ENCODE measurements around the gene PCYT2. TPM values are rescaled to one million over a fixed set of nuclear protein-coding genes. Genes with fewer than 3 reads are reported as not detected.

Gene PCYT2
- polyA plus RNA-seq, 3 donors from 2014 or later: 44.7 to 59.6 (median 49.5) TPM

DNA sequence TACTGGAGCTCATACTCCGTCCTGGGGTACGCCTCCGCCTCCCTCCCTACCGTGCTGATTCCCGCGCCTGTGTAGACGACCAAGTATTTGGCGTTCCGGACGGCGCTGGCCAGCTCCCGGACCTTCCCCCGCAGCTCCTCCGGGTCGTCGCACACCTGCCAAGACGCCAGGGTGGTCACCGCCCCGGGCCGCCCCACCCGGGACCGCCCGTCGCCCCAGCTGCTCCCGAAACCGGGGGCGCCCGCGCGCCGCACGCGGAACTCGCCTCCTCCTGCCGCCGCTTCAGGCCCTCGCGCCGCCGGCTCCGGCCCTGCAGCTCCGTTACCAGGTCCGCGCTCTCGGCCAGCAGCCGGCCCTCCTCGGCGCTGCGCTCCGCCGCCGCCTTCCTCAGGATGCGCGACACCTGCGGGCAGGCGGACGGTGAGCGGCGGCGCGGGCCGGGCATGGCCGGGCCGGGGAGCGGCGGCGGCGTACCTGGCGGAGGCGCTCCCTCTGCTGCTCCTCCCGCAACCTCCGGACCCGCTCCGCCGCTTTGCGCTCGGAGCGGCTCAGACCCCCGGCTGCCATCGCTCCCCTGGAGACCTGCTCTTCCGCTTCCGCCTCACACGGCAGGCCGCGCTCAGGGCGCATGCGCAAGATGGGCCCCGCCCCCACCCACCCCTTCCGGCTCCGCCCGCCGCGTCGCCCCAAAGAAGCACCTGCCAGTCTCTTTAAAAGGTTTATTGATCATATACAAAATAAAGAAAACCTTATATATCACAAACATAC lies 6.5 kb upstream of the PCYT2 start, which contains the start of gene SIRT7:
TSS of gene SIRT7 (minus strand) at position 612 of the 768 bp plus-strand sequence. CDS start at position 567, 45 bp downstream.
- H3K27me3 Mint-ChIP-seq (ENCODE audit: low read depth in 3 of 3): peaks cover 3 to 9% (median 4%) of the 10 kb centered on the region in 3 donors
- H3K4me3 Mint-ChIP-seq: peak within 1 kb of the TSS; percentile 88 to 91 (median 90)
- peak within 1 kb of the TSS; percentile 34 to 89 (median 82) for H3K27ac Mint-ChIP-seq
- H3K9me3 Mint-ChIP-seq: no peaks in the 10 kb centered on the region
- peaks cover 27 to 29% of the 10 kb centered on the region in 2 donors for H3K4me1 Mint-ChIP-seq
- DNase-seq: peak; percentile 74 to 83 (median 81)
- peaks cover 0 to 10% (median 5%) of the 10 kb centered on the region in 3 donors for H3K36me3 Mint-ChIP-seq

DNA sequence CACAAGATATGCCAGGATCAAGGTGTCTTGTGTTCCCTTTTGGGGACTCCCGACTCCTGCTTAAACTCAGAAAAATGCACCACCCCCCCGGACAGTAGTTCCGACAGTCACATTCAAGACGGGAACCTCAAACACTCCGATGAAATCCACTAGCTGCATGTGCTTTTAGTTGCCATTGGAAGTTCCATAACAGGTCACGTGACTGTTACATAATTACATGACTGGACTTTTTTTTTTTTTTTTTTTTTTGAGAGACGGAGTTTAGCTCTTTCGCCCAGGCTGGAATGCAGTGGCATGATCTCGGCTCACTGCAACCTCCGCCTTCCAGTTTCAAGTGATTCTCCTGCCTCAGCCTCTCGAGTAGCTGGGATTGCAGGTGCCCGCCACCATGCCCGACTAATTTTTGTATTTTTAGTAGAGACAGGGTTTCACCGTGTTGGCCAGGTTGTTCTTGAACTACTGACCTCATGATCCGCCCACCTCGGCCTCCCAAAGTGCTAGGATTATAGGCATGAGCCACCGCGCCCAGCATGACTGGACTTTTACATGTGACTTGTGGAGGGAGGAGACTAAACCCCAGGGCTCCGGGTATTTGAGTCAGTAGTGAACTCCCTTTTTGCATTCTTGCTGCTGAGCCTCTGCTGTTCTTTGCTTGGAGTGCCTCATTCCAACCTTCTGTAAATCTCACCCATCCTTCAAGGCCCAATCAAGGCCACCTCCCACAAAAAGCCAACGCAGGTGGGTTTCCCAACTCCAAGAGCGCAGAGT lies 5.2 kb upstream of the PCYT2 start:
- Mint-ChIP-seq H3K27ac (peak overlapping the region in 2 of 6 donors; percentile 15 to 87), H3K36me3 (peaks cover 0 to 11% (median 5%) of the 10 kb centered on the region in 3 donors)
- no peak for DNase-seq

DNA sequence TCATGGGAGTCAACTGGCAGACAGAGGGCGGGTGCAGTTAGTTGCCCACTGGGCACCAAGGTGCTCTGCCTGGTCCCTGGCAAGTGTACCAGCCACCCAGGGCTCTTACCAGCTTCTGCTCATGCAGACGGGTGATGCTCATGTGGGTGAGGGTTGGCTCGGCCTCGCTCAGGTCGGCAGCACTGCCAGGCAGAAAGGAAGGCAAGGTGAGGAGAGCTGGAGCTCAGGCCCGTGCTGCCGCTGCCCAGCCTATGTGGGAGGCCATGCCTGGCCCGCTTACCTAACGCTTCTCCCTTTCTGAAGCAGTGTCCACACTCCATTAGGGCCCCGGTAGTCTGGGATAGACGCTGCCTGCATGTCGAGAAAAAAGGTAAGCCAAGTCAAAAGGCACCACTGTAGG lies 4.1 kb upstream of the PCYT2 start:
- H3K27ac Mint-ChIP-seq: no peak overlapping the region
- peaks cover 0 to 11% (median 5%) of the 10 kb centered on the region in 3 donors for H3K36me3 Mint-ChIP-seq
- H3K4me1 Mint-ChIP-seq: peaks cover 27 to 31% of the 10 kb centered on the region in 2 donors
- peaks cover 6 to 13% (median 7%) of the 10 kb centered on the region in 3 donors for H3K27me3 Mint-ChIP-seq (ENCODE audit: low read depth in 3 of 3)
- no peak for DNase-seq
- H3K9me3 Mint-ChIP-seq: no peaks in the 10 kb centered on the region
- H3K4me3 Mint-ChIP-seq: no peak overlapping the region

More for the DNA sequence above, 5.2 kb upstream of the PCYT2 start:
- H3K4me3 Mint-ChIP-seq: peak overlapping the region; percentile 70 to 91 (median 83)
- peaks cover 6 to 10% (median 7%) of the 10 kb centered on the region in 3 donors for H3K27me3 Mint-ChIP-seq (ENCODE audit: low read depth in 3 of 3)
- H3K4me1 Mint-ChIP-seq: peaks cover 27 to 31% of the 10 kb centered on the region in 2 donors
- H3K9me3 Mint-ChIP-seq: no peaks in the 10 kb centered on the region

DNA sequence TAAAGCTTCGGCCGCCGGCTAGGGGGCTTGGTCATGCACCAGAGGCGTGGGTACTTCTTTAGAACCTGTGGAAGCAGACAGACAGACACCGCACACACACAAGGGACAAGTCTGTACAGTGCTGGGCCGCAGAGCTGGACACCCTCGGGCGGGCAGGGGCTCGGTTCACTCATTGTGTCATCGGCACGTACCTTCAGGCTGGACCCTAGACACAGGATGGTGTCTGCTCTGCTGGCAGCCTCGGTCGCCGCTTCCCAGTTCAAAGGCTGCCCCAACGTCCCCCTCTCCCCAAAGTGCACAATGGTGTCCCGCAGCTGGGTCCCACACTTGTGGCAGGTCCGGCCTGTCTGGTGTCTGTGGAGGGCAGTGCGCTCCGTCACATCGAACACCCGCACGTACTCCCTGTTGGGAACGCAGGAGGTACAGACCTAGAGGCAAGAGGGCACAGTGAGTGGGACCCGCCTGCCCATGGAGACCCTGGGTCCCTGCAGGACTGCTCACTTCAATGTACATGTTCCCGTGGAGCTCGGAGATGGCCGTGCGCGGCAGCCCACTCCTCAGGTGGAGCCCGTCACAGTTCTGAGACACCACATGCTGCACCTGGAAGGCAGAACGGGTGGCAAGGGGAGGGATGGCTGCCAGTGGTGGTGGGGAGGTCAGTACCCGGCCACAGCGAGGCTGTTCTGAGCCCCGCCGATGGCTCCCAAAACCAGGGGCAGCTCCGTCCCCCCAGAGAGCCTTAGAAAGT lies 3.1 kb upstream of the PCYT2 start:
- peaks cover 6 to 17% (median 7%) of the 10 kb centered on the region in 3 donors for H3K27me3 Mint-ChIP-seq (ENCODE audit: low read depth in 3 of 3)
- H3K4me3 Mint-ChIP-seq: peak overlapping the region in 1 of 5 donors; percentile 33

DNA sequence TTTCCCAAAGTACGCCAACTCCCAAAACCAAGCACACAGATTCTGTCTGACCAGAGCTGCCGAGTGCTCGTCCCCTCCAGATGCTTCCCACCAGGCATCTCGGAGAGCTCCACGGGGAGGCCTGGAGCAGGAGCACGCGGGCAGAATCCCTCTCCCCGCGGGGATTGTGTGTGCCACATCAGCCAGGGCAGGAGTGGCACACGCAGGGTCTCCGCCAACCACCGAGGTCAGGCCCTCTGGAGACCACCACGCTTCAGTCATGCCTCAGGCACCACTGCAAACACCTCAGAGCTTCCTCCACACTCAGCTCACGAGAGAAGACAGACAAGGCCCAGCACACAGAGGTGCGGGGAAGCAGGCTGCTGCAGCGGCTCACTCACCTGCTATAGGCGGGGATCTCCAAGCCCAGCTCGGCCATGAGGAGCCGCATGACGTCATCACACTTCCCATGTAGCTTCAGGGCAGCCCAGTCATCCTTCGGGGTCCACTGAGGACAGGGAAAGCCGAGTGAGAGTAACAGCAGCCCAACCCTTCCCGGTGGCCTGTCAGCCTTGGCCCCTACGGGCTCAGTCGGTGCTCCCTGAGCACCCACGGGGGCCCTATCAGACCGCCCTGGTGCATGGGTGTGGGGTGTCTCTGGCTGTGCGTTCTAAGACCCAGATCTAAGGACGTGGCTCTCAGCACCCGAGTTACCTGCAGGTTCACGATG lies 2.3 kb upstream of the PCYT2 start:
- H3K36me3 Mint-ChIP-seq: peaks cover 0 to 11% (median 5%) of the 10 kb centered on the region in 3 donors
- no peak for DNase-seq
- peak overlapping the region in 1 of 6 donors; percentile 63 for H3K27ac Mint-ChIP-seq
- peak overlapping the region in 2 of 5 donors; percentile 40 to 58 for H3K4me3 Mint-ChIP-seq
- H3K4me1 Mint-ChIP-seq: peaks cover 27 to 33% of the 10 kb centered on the region in 2 donors
- H3K27me3 Mint-ChIP-seq (ENCODE audit: low read depth in 3 of 3): peaks cover 4 to 17% (median 6%) of the 10 kb centered on the region in 3 donors
- H3K9me3 Mint-ChIP-seq: no peaks in the 10 kb centered on the region

More for the DNA sequence above, 3.1 kb upstream of the PCYT2 start:
- Mint-ChIP-seq H3K27ac (no peak overlapping the region), H3K36me3 (peaks cover 0 to 11% (median 5%) of the 10 kb centered on the region in 3 donors), H3K9me3 (no peaks in the 10 kb centered on the region), H3K4me1 (peaks cover 27 to 37% of the 10 kb centered on the region in 2 donors)
- DNase-seq: no peak

DNA sequence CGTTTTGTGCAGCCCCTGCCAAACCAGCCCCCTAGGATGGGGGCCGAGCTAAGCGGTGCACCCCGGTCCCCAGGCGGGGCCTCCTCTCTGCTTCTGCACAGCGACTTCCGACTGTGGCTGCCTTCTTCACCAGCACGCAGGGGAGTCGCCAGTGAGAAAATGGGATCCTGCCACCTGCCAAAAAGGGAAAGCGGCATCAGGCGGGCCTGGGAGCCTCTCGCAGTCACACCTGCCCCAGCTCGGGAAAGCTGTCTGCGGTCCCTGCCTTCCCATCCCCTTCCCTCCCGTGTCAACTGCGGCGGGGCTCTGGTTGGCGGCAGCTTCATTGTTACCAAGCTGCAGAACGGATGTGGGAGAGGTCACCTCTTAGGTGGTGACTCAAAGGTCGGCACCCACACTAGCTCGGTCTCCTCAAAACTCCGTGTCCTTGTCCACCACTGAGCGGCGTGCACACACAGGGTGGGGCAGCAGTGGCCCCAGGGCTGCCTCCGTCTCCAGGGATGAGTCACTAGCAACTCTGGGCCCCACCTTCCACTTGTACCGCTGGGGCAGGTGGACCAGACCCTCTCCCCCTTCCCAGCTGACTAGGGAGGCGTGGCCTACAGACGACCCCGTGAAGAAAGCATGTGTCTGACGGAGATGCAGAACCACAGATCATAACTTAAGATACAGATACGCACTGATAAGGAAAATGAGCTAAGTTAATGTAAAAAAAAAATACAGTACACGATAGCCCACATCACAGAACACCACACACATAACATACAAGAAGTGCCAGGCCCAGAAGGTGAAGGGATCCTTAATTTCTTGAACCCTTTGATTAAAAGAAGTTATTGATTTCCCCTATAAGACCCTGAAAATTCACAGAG lies 1.5 kb upstream of the PCYT2 start:
- H3K4me3 Mint-ChIP-seq: peak overlapping the region; percentile 27 to 67 (median 47)
- H3K36me3 Mint-ChIP-seq: peaks cover 0 to 11% (median 5%) of the 10 kb centered on the region in 3 donors
- H3K9me3 Mint-ChIP-seq: no peaks in the 10 kb centered on the region
- DNase-seq: no peak
- H3K27ac Mint-ChIP-seq: peak overlapping the region in 3 of 6 donors; percentile 11 to 63 (median 46)
- H3K27me3 Mint-ChIP-seq (ENCODE audit: low read depth in 3 of 3): peaks cover 3 to 15% (median 4%) of the 10 kb centered on the region in 3 donors
- H3K4me1 Mint-ChIP-seq: peaks cover 21 to 29% of the 10 kb centered on the region in 2 donors

DNA sequence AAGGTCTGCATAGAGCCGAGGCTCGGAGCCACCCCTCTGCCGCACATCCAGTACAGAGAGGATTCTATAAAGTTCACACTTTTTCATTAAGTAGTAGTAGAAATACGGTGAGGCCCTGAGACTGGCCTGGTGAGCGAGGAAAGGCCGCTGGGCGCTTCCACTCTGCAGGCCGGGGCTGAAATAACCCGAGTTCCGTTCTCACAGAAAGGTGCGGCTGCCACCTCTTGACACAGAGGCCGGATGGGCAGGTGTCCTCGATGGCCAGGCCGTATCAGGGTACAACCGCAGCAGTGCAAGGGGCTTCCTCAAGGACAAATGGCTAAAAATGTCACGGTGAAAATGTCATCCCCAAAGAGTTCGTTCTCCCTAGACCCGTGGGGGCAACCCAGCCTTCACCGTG lies 770 bp upstream of the PCYT2 start:
- Mint-ChIP-seq H3K4me1 (peaks cover 16 to 24% of the 10 kb centered on the region in 2 donors), H3K27me3 (ENCODE audit: low read depth in 3 of 3) (peaks cover 3 to 15% (median 4%) of the 10 kb centered on the region in 3 donors), H3K27ac (peak overlapping the region in 2 of 6 donors; percentile 28 to 34), H3K36me3 (peaks cover 0 to 11% (median 5%) of the 10 kb centered on the region in 3 donors), H3K4me3 (peak overlapping the region; percentile 49 to 71 (median 59)), H3K9me3 (no peaks in the 10 kb centered on the region)
- no peak for DNase-seq

DNA sequence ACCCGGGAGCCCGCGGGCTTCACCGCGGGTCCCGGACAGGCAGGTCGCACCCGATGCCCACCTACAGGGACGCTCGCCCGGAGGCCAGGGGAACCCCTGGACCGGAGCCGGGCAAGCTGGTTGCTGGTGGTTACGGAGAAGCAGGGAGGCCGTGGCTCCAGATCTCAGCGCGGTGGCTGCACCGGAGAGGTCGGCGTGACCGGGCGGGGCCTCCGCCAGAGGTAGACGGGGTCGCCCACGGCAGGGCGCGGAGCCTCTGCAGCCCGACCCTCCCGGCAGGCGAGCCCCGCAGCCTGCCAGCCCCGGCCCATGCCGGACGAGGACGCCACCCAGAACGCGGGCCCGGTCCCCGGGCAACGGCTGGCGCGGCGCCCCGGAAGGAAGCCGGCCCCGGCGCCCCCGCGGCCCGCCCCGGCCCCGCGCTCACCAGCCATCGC lies 341 bp downstream of the PCYT2 start:
- DNase-seq: no peak
- H3K4me3 Mint-ChIP-seq: peak overlapping the region; percentile 86 to 90 (median 87)
- peaks cover 3 to 15% (median 4%) of the 10 kb centered on the region in 3 donors for H3K27me3 Mint-ChIP-seq (ENCODE audit: low read depth in 3 of 3)
- H3K27ac Mint-ChIP-seq: peak overlapping the region in 1 of 6 donors; percentile 87
- no peaks in the 10 kb centered on the region for H3K9me3 Mint-ChIP-seq
- peaks cover 4 to 14% of the 10 kb centered on the region in 2 donors for H3K4me1 Mint-ChIP-seq
- H3K36me3 Mint-ChIP-seq: peaks cover 0 to 11% (median 5%) of the 10 kb centered on the region in 3 donors

DNA sequence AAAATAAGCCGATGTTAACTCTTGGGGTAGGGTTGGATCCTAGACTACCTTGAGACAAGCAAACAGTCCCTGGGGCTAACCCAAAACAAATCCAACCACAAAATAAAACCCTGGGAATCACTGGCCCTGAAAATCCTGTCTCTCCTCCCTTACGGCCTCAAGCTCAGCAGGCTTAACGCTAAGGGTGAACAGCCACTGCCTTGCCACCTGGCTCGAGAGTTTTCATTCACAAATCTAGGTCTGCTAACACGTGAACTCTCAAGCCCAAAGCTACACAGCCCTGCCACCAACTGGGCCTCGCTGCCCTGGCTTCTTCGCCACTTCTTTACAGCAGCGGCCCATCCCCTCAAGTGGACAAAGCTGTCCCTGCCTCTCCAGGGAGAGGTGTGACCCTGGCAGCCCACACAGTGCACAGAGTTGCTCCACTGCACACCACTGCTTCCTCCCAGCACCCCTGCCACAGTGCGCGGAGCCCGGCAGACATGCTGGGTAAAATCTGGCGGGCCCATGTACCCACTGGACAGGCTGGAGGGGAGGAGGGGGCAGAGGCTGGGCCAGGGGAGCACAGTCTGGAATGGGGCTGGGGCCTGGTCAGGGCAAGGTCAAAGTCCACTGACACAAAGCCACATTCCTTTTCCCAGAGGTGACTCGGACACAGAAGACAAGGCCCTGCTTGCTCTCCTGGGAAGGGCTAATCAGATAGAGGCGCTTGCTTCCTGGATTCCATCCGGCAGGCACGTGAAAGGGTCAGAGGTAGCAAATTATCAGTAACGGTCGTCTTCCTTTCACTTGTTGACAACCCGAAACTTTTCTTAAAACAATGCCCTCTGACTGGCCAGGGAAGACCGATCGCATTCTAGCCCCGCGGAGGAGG lies 996 bp downstream of the PCYT2 start:
- no peaks in the 10 kb centered on the region for H3K9me3 Mint-ChIP-seq
- no peak for DNase-seq
- peak overlapping the region in 5 of 6 donors; percentile 34 to 87 (median 82) for H3K27ac Mint-ChIP-seq
- H3K27me3 Mint-ChIP-seq (ENCODE audit: low read depth in 3 of 3): peaks cover 3 to 15% (median 4%) of the 10 kb centered on the region in 3 donors
- H3K36me3 Mint-ChIP-seq: peaks cover 0 to 8% (median 5%) of the 10 kb centered on the region in 3 donors
- peak overlapping the region; percentile 86 to 90 (median 87) for H3K4me3 Mint-ChIP-seq
- peaks cover 0 to 10% of the 10 kb centered on the region in 2 donors for H3K4me1 Mint-ChIP-seq

DNA sequence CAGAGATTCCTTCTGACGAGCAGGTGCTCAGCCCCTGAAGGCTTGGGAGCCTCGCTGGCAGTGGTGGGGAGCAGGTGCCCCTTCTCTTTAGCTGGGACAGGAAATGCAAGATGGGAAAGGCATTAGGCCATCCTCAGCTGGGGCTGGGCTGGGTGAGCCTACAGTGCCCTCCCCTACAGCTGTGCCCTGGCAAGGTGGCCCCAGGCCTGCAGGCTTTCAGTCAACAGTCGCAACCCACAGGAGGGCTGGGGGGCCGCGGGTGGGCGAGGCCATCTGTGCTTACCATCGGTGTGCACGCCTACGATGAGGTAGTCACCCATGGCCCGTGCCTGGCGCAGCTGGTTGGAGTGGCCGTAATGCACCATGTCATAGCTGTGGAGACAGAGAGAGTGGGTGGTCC lies 2.0 kb downstream of the PCYT2 start:
- Mint-ChIP-seq H3K4me1 (peaks cover 0 to 8% of the 10 kb centered on the region in 2 donors), H3K4me3 (peak overlapping the region in 3 of 5 donors; percentile 56 to 88 (median 87)), H3K27me3 (ENCODE audit: low read depth in 3 of 3) (peaks cover 3 to 15% (median 4%) of the 10 kb centered on the region in 3 donors), H3K36me3 (peaks cover 0 to 8% (median 5%) of the 10 kb centered on the region in 3 donors), H3K27ac (no peak overlapping the region), H3K9me3 (no peaks in the 10 kb centered on the region)
- no peak for DNase-seq

DNA sequence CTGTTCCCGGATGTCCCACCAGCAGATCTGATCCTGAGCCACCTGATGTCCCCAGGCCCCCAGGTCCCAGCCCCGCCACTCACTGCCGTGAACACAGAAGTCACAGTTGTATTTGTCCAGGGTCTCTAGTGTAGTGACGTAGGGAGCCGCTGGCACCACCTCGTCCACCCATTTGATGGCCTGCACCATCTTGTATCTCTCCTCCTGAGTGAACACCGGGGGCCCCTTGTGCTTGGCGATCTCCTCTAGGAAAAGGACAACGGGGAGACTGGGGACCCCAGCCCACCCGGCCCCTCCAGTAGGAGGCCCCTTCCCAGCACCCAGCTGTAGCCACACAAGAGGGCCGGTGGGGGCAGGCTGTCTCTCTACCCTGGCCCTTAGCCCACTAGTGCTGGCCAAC lies 2.4 kb downstream of the PCYT2 start:
- no peaks in the 10 kb centered on the region for H3K9me3 Mint-ChIP-seq
- H3K36me3 Mint-ChIP-seq: peaks cover 0 to 8% (median 5%) of the 10 kb centered on the region in 3 donors
- H3K4me3 Mint-ChIP-seq: no peak overlapping the region
- H3K27me3 Mint-ChIP-seq (ENCODE audit: low read depth in 3 of 3): peaks cover 3 to 15% (median 4%) of the 10 kb centered on the region in 3 donors
- DNase-seq: no peak
- no peak overlapping the region for H3K27ac Mint-ChIP-seq
- H3K4me1 Mint-ChIP-seq: peaks cover 0 to 8% of the 10 kb centered on the region in 2 donors
